Measurements from ENCODE around the gene NMNAT2.

The NMNAT2 gene

DNA sequence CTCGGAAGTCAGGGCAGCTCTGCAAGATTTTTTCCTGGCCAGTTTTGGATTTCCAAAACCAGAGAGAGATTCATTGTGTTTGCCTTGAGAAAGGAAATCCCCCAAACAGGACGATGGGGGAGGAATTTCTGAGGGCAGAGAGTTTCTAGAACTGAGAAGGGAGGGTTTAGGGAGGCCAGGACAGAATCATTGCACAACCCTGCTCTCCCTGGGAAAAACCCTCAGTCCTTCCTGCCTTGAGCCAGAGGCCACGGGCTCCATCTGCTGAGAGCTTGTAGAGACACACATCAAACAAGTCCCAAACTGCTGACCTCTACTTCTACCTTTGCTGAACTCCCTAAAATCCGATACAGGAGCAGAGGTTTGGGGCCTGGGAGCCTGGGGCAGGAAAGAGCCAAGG, 99.7 kb downstream of the NMNAT2 start:
- H3K4me3 ChIP-seq (ENCODE audit: low read depth, low read length), result no peak overlapping the region
- in situ Hi-C loops (cut with HindIII; ENCODE audit: low sequenced_read_pairs), result no loop called here
- peak; percentile 74 for DNase-seq (ENCODE audit: low read depth)
- TF ChIP-seq CTCF (IDR thresholded peaks at IDR 0.05; ENCODE audit: low read depth, low read length, missing control alignments), result peak; percentile 69

DNA sequence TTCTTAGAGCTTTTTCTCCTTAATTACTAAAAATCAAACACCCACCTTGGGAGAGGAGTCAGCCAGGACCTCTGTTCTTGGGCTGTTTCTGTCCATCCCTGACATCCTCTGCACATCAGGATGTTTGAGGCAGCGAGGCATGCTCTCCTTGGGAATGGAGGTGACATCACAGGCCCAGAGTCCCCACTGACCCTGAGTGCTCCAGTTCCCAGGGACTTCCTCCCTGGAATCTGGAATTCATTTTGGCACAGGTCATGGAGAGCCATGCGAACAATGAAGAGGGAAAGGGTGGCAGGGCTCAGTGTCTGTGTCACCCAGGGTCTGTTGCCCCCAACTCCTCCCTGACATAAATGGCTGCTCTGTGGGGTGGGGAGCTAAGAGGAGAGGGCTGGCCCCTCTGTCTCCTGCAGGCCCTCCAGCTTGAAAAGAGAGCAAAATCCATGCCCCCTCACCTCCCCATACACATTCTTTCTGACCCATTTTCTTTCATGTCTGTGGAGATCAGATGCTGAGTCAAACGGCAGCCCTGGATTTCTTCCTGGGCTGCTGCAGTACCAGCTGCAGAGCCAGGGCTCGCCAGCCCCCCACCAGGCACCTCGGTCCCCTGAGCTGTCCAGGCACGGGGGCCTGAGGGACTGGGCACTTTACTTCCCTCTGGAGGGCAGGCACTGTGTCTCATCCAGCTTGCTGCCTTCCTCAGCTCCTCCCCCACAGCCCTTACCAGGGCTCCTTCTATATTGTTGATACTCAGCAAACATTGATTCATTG, 102.0 kb downstream of the NMNAT2 start:
- in situ Hi-C loops (cut with HindIII; ENCODE audit: low sequenced_read_pairs), result no loop called here
- TF ChIP-seq CTCF (IDR thresholded peaks at IDR 0.05; ENCODE audit: low read depth, low read length, missing control alignments), result no peak
- DNase-seq (ENCODE audit: low read depth), result no peak
- no peak overlapping the region for H3K4me3 ChIP-seq (ENCODE audit: low read depth, low read length)

- H3K4me3 ChIP-seq (ENCODE audit: low read depth, low read length), result no peak overlapping the region
- no peak for DNase-seq (ENCODE audit: low read depth)
- in situ Hi-C loops (cut with HindIII; ENCODE audit: low sequenced_read_pairs), result no loop called here
- TF ChIP-seq CTCF (IDR thresholded peaks at IDR 0.05; ENCODE audit: low read depth, low read length, missing control alignments), result no peak
Observed at GRCh38 chr1:183313063-183313462, 105.1 kb downstream of the NMNAT2 start.

GRCh38 chr1:183310753-183311479, 107.3 kb downstream of the NMNAT2 start:
- in situ Hi-C loops (cut with HindIII; ENCODE audit: low sequenced_read_pairs), result no loop called here
- no peak for TF ChIP-seq CTCF (IDR thresholded peaks at IDR 0.05; ENCODE audit: low read depth, low read length, missing control alignments)
- no peak overlapping the region for H3K4me3 ChIP-seq (ENCODE audit: low read depth, low read length)
- no peak for DNase-seq (ENCODE audit: low read depth)

- no peak for DNase-seq (ENCODE audit: low read depth)
- no peak overlapping the region for H3K4me3 ChIP-seq (ENCODE audit: low read depth, low read length)
- no peak for TF ChIP-seq CTCF (IDR thresholded peaks at IDR 0.05; ENCODE audit: low read depth, low read length, missing control alignments)
- in situ Hi-C loops (cut with HindIII; ENCODE audit: low sequenced_read_pairs), result no loop called here
Observed at GRCh38 chr1:183308719-183309118, 109.5 kb downstream of the NMNAT2 start.

- no peak overlapping the region for H3K4me3 ChIP-seq (ENCODE audit: low read depth, low read length)
- TF ChIP-seq CTCF (IDR thresholded peaks at IDR 0.05; ENCODE audit: low read depth, low read length, missing control alignments), result no peak
- in situ Hi-C loops (cut with HindIII; ENCODE audit: low sequenced_read_pairs), result no loop called here
- no peak for DNase-seq (ENCODE audit: low read depth)
Observed at GRCh38 chr1:183306317-183307042, 111.7 kb downstream of the NMNAT2 start.

Measured in astrocyte of the cerebellum (primary cell).